ENCODE results near the gene TMEM42.

The TMEM42 gene

DNA sequence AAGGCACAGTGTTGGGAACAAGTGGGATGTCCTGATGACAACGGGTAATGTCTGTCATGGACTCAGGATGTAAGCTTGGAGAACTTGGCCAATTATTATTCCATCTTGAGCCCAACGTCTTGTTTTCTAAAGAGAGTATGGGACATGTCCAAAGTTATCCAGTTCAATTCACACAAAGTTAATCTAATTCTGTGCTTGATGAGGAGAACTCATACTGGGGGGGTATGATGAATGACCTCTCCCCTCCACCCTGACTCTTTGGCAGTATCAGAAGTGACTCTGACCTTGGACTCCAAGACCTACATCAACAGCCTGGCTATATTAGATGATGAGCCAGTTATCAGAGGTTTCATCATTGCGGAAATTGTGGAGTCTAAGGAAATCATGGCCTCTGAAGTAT, 49.0 kb downstream of the TMEM42 start:
- no peak for DNase-seq (ENCODE audit: extremely low read depth, low read depth)
- no peak for TF ChIP-seq CTCF (IDR thresholded peaks at IDR 0.05; ENCODE audit: low read depth, low read length)

DNA sequence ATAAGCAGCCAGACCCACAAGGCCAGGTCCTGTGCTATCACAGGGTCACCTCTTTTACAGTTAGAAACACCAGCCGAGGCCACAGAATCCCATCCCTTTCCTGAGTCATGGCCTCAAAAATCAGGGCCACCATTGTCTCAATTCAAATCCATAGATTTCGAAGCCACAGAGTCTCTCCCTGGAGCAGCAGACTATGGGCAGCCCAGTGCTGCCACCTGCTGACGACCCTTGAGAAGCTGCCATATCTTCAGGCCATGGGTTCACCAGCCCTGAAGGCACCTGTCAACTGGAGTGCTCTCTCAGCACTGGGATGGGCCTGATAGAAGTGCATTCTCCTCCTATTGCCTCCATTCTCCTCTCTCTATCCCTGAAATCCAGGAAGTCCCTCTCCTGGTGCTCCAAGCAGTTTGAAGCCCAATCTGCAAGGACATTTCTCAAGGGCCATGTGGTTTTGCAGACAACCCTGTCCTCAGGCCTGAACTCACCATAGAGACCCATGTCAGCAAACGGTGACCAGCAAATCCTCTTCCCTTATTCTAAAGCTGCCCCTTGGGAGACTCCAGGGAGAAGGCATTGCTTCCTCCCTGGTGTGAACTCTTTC, 52.3 kb downstream of the TMEM42 start:
- peak; percentile 16 for DNase-seq (ENCODE audit: extremely low read depth, low read depth)
- peak; percentile 91 for TF ChIP-seq CTCF (IDR thresholded peaks at IDR 0.05; ENCODE audit: low read depth, low read length)

- no peak for DNase-seq (ENCODE audit: extremely low read depth, low read depth)
- TF ChIP-seq CTCF (IDR thresholded peaks at IDR 0.05; ENCODE audit: low read depth, low read length): peak; percentile 29
Measured at GRCh38 chr3:44914936-44915335, 53.2 kb downstream of the TMEM42 start.

Data from AG09319 (cell line).